ENCODE data around the gene ARRDC2. TPM values are rescaled to one million over a fixed set of nuclear protein-coding genes. Genes with fewer than 3 reads are reported as not detected.

ARRDC2 gene
- total and polyA plus RNA-seq, 10 of the 15 experiments (the other 5 are each of a cell fraction or from before 2014, with no cell fraction given): 0.48 to 10.1 (median 4.8) TPM

GRCh38 chr19:18057557-18057956 lies 49.6 kb downstream of the ARRDC2 start (continued):
- TF ChIP-seq ZNF592 (IDR thresholded peaks at IDR 0.05) (no peak), SKIL (IDR thresholded peaks at IDR 0.05; ENCODE audit: low read depth, poor library complexity, severe bottlenecking) (no peak)

Measured in GM12878 (cell line).